NCI-H1417 (cell line): Measurements from ENCODE around the gene OR10T2.
"Not testable (repeated sequence)": the region's sequence is repeated elsewhere in the genome, so short reads cannot be mapped to it uniquely, and the experiment has no call there.

ENCODE experiments used
- DNase-seq, 3 experiments: peaks; one replicate each; lab custom pipeline; 2025; lab: John Stamatoyannopoulos, UW

OR10T2 gene

DNA sequence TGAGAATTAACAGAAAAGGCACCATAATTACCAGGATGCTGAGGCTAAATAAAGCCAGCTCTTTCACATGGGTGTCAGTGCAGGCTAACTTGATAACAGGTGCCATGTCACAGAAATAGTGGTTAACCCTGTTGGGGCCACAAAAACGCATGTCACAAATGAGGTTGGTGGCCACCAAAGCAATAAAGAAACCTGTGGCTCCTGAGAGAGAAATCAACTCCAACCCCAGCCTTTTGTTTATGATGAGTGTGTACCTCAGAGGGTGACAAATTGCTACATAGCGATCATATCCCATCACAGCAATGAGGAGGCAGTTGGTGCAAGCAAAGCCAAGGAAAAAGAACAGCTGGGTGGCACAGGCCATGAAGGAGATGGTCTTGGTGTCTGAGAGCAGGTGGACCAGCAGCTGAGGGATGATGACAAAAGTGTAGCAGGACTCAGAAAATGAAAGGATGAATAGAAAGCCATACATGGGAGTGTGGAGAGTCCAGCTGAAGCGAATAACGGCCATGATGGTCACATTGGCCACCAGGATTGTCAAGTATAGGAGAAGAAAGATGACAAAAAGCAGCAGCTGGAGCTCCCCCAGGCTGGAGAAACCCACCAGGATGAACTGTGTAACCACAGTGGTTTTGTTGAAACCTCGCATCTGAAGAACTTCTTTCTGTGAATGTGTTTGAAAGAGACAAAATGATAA is at the start of gene OR10T2:
TSS of gene OR10T2 (minus strand) at position 649 of the 697 bp plus-strand sequence. CDS start at position 649, 0 bp downstream.
- no peak for DNase-seq

DNA sequence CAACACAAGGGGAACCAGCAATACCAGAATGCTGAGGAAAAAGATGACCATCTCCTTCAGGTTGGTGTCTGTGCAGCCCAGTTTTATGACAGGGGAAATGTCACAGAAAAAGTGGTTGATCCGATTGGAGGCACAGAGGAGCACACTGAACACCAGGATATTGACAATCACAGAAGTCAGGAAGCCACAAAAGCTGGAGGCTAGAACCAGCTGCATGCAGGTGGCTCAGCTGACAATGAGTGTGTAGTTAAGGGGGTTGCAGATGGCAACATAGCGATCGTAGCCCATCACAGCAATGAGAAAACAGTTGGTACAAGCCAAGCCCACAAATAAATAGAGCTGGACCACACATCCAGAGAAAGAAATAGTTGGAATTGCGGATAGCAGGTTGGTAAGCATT is 46.1 kb upstream of the OR10T2 start:
- DNase-seq: no peak

DNA sequence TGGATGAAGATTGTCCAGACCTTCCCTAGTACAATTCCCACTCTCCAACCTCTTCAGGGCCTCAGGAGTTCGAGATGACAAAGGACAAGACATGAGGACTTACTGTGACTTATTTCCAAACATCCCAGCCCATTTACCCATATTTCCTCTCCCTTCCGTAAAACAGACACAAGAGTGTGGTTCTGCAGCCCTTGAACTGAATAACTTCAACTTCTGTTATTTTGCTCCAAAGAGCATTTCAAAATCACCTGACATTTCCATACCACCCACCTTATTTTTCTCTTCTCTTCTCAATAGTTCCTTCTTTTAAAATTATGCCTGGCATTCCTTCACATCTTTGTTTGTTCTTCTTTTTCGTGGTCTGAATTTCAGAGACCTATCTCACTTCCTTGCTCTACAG is 35.5 kb upstream of the OR10T2 start:
- DNase-seq: no peak

GRCh38 chr1:158430163-158430562 is 30.9 kb upstream of the OR10T2 start:
- DNase-seq: not testable (repeated sequence)

DNA sequence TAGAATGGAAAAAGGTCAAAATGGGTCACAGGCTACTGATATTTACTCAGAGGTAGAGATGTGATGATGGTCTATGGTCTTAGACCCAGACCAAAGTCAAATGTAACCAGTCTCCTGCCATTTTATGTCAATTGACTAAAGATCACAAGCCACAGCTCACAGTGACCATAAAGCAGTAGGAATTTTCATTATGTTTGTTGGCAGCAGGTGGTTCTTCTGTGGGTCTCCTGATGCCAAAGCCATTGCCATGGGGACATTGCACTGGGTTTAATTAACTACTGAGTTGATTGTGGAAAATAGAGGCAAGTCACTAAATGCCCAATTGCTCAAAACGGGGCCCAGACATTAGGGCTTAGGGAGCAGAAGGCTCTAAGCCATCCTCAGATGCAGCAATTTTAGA is 26.9 kb upstream of the OR10T2 start, which contains the start of gene OR10K2:
TSS of gene OR10K2 (minus strand) at position 101 of the 400 bp plus-strand sequence. CDS start 5,371 bp downstream, outside the sequence.
- DNase-seq: no peak

DNA sequence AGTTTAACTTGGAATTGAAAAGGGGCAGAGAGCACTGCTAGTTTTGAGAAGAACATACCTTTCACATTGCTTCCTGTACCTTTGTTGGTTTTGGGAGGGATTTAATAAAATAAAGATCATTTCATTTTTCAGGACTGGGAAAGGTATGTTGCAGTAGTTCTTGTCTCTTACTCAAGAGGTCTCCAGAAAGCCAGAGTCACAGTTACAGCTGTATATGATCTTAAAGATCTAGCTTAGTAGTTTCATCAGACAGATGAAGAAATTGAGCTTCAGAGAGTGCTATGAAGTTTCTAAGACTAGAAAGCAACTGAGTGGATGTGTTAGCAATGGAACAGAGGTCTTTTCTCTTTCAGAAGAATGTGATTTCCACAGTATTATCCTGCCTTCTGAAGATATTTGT is 25.8 kb upstream of the OR10T2 start:
- no peak for DNase-seq

DNA sequence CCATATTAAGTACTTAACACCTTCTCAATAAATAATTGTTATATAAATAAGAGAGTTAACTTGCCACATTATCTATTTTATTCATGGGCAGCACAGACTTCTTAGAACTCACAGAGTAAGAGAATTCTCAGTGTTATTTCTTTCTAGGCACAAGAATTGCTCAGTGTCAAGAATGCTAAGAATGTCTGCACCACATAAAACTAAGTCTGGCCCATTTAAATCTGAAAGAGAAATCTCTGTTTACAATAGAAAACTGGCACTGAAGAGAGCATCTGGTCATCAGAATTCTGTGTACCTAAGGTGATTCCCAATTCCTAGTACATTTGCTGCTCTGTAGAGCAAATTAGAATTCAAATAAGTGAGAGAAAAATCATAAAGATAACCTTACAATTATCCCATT is 22.9 kb upstream of the OR10T2 start:
- DNase-seq: no peak

GRCh38 chr1:158417586-158417985 is 18.3 kb upstream of the OR10T2 start:
- no peak for DNase-seq

- DNase-seq: no peak
Observed at GRCh38 chr1:158414651-158415345, 15.5 kb upstream of the OR10T2 start.

- no peak for DNase-seq
Observed at GRCh38 chr1:158407092-158407491, 7.8 kb upstream of the OR10T2 start.

DNA sequence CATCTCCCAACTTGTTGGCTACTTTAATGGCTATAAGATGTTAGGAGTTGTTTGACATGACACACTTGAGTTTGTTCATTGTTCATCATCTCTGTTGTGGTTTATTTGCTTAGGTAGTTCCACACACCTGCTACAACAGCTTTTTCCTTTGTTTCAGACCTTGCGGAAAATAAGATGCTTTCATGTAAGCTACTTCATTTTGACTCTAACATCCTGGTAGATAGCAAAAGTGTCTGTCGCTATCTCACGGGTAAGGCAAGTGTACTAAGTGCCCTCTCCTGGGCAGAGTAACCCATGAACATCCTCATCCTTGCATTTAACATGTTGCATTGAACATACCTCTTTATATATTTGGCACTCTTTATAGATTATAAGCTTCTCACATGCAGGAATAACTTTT is 1.6 kb upstream of the OR10T2 start:
- DNase-seq: no peak

- no peak for DNase-seq
Observed at GRCh38 chr1:158396646-158397045, 2.6 kb downstream of the OR10T2 start.

DNA sequence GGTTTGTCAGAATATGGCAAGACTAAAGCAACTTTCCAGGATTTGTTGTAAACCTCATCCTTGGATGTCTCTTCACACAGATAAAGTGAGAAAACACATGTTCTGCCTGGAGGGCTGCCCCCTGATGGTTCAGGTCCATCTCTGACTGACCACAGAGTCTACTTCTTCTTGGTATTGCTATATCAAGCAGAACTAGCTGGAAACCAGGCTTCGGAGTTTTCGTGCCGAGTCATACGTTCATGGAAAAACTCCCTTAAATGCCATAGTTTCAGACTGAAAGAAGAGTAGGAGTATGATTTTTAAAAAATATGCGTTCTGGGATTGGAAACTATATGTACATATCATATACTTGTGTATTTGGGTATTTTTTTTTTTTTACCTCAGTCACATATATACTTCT is 5.8 kb downstream of the OR10T2 start:
- no peak for DNase-seq

GRCh38 chr1:158391099-158391498 is 8.2 kb downstream of the OR10T2 start:
- no peak for DNase-seq

- DNase-seq: no peak
Observed at GRCh38 chr1:158390331-158390730, 8.9 kb downstream of the OR10T2 start.

- no peak for DNase-seq
Observed at GRCh38 chr1:158374860-158375259, 24.4 kb downstream of the OR10T2 start.

- DNase-seq: not testable (repeated sequence)
Observed at GRCh38 chr1:158374101-158374500, 25.2 kb downstream of the OR10T2 start.

- no peak for DNase-seq
Observed at GRCh38 chr1:158371188-158371953, 27.9 kb downstream of the OR10T2 start.

DNA sequence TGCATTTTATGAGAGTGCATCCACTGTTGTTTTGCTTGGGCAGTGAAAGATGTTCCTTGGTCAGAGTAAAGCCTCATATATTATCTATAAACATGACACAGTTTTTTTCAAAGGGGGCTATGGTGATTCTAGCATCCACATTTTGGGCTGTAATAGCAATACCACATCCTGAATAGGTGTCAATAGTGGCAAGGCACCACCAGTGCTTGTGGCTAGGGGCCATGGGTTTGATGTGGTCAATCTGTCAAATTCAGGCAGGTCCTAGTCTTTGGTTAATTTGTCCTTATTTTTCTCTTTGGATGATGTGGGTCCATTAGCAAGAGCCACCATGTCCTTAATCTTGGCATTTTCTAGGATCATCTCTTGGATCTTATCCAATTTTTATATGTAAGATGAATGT is 32.5 kb downstream of the OR10T2 start:
- DNase-seq: no peak

GRCh38 chr1:158362941-158363340 is 36.3 kb downstream of the OR10T2 start:
- no peak for DNase-seq

DNA sequence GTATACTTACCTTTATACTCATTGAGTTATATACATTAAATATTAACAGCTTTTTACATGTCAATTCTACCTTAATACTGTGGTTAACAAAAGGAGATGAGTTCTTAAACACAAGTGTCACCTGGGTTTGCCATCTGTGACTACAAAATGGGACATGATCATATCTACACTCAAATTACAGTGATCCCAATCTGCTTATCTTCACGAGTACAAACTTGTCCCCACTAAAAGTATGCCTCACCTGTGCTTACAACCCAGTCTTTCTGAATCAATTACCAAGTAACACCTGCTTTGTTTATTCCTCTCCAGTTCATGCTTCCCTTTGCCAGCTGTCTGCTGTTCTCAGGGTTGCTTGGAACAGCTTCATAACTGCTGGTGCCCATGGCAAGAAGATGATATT is 36.8 kb downstream of the OR10T2 start:
- no peak for DNase-seq

- DNase-seq: no peak
Observed at GRCh38 chr1:158357441-158357840, 41.8 kb downstream of the OR10T2 start.

GRCh38 chr1:158356616-158357015 is 42.6 kb downstream of the OR10T2 start:
- DNase-seq: no peak
